ENCODE measurements around the gene STYK1. TPM values are rescaled to one million over a fixed set of nuclear protein-coding genes. Genes with fewer than 3 reads are reported as not detected.

STYK1 gene
- total RNA-seq, 1 donor from 2014 or later: 5.7 TPM

Other genes starting within 250 kb of the STYK1 start
- gene KLRC2, start 238.0 kb downstream of the STYK1 start, total RNA-seq: 0.60 TPM
- gene KLRC1, start 220.7 kb downstream of the STYK1 start, total RNA-seq: not detected
- gene EIF2S3B, start 168.2 kb downstream of the STYK1 start, total RNA-seq: 1.4 TPM
- gene MAGOHB, start 60.4 kb downstream of the STYK1 start, total RNA-seq: 16.7 TPM
- 394 TPM for gene YBX3, start 49.3 kb upstream of the STYK1 start, total RNA-seq
- gene TAS2R7, start 128.6 kb upstream of the STYK1 start, total RNA-seq: not detected
- gene TAS2R8, start 133.2 kb upstream of the STYK1 start, total RNA-seq: not detected
- gene TAS2R9, start 136.1 kb upstream of the STYK1 start, total RNA-seq: not detected
- 0.16 TPM for gene TAS2R10, start 152.3 kb upstream of the STYK1 start, total RNA-seq
- 0.64 TPM for gene PRR4, start 175.4 kb upstream of the STYK1 start, total RNA-seq
- 7.5 TPM for gene PRH1, start 210.2 kb upstream of the STYK1 start, total RNA-seq
- 0.44 TPM for gene TAS2R13, start 235.5 kb upstream of the STYK1 start, total RNA-seq